Left ventricle myocardium inferior (tissue), 1 donor: ENCODE data around the gene SCARF2. TPM values are rescaled to one million over a fixed set of nuclear protein-coding genes. Genes with fewer than 3 reads are reported as not detected.

ENCODE experiments used
- DNase-seq: peaks from one replicate; pipeline ENCODE4 v3.0.0-alpha.2; 2020
- H3K27ac ChIP-seq: fragments of 200-600 bp; replicated peaks from 2 replicates; pipeline ENCODE4 v1.8.0; 2021
- H3K27me3 ChIP-seq: fragments of 200-600 bp; 2 replicates; pipeline ENCODE4 v1.8.0; 2021; ENCODE audit warnings: low read depth
- H3K36me3 ChIP-seq: fragments of 200-600 bp; 2 replicates; pipeline ENCODE4 v1.8.0; 2021
- H3K4me1 ChIP-seq: fragments of 200-600 bp; 2 replicates; pipeline ENCODE4 v1.8.0; 2021
- H3K4me3 ChIP-seq: fragments of 200-600 bp; 2 replicates; pipeline ENCODE4 v1.8.0; 2021; ENCODE audit warnings: mild to moderate bottlenecking, moderate library complexity
- H3K9me3 ChIP-seq: fragments of 200-600 bp; replicated peaks from 2 replicates; pipeline ENCODE4 v1.8.0; 2021
- intact Hi-C: fragments of 100-400 bp; cut with micrococcal nuclease; formaldehyde crosslinking; loops from one replicate; pipeline ENCODE4 v1.11.0; 2022
- total RNA-seq: library from RNA; stranded (reverse); fragmentation: NEBNext Ultra II Directional; extraction: Animal tissue kit (Norgen Biotek cat#: 25700); gene quantifications from one replicate; pipeline ENCODE4 v1.2.1, GENCODE V29; 2021
- TF ChIP-seq, protein P1 (sequence below): fragments of 200-600 bp; IDR thresholded peaks from 2 replicates; pipeline ENCODE4 v1.8.0; 2021; ENCODE audit warnings: antibody characterized with exemption, mild to moderate bottlenecking, borderline replicate concordance
- donor health status: DM: no; HTN: yes; CAD: no; lungs with severe emphysema.

The SCARF2 gene
- total RNA-seq, 1 donor from 2014 or later: 3.1 TPM

- TF ChIP-seq, protein P1, sequence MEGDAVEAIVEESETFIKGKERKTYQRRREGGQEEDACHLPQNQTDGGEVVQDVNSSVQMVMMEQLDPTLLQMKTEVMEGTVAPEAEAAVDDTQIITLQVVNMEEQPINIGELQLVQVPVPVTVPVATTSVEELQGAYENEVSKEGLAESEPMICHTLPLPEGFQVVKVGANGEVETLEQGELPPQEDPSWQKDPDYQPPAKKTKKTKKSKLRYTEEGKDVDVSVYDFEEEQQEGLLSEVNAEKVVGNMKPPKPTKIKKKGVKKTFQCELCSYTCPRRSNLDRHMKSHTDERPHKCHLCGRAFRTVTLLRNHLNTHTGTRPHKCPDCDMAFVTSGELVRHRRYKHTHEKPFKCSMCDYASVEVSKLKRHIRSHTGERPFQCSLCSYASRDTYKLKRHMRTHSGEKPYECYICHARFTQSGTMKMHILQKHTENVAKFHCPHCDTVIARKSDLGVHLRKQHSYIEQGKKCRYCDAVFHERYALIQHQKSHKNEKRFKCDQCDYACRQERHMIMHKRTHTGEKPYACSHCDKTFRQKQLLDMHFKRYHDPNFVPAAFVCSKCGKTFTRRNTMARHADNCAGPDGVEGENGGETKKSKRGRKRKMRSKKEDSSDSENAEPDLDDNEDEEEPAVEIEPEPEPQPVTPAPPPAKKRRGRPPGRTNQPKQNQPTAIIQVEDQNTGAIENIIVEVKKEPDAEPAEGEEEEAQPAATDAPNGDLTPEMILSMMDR: no peak
- peaks cover 19% of the 10 kb centered on the region for H3K27me3 ChIP-seq
- intact Hi-C loops: no loop called here
- no peak for DNase-seq
- H3K4me3 ChIP-seq: no peak overlapping the region
- H3K4me1 ChIP-seq: peaks cover 47% of the 10 kb centered on the region
- no peaks in the 10 kb centered on the region for H3K9me3 ChIP-seq
- peaks cover 14% of the 10 kb centered on the region for H3K36me3 ChIP-seq
- no peak overlapping the region for H3K27ac ChIP-seq
Observed at GRCh38 chr22:20428496-20429253, 8.9 kb downstream of the SCARF2 start.

- H3K4me3 ChIP-seq: no peak overlapping the region
- peaks cover 14% of the 10 kb centered on the region for H3K36me3 ChIP-seq
- intact Hi-C loops: no loop called here
- no peak for DNase-seq
- H3K27ac ChIP-seq: no peak overlapping the region
- no peaks in the 10 kb centered on the region for H3K9me3 ChIP-seq
- H3K4me1 ChIP-seq: peaks cover 54% of the 10 kb centered on the region
- TF ChIP-seq, protein P1: no peak
- peaks cover 19% of the 10 kb centered on the region for H3K27me3 ChIP-seq
Observed at GRCh38 chr22:20427945-20428417, 9.6 kb downstream of the SCARF2 start.

DNA sequence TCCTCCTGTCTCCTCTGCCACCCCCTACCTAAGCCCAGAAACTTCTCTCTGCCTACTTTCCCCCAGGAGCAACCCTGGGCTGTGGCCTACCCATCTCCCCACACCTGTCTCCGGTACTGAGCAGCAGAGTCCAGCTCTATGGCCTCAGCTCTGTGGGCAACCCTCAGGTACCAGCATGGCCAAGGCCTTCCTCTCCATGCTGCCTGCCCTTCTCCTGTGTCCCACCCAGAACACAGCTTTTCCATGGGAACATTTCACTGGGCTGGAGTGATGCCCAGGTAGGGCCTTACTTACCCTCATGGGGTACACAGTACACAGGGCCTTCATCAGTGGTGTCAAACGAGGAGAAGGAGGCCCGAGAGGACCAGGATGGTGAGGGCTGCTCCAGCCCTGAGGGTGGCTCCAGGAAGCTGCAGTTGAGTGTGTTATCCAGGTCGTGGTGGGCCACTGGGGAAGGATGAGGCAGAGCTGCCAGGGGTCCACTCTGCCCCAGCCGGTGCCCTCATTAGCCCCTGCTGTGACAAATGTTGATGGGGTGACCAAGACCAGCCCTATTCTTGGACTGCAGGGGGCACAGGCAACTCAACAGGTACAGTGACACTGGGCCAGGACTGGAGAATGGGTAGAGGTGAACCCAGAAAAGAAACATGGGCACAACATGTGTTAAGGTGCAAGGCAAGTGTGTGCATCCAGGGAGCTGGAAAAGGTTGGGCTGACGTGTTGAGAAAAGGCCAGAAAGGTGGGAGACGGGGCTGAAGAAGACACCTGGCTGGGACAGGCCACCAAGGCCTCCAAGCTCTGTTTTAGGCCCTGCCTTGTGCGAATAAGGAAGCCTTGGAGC, 10.3 kb downstream of the SCARF2 start:
- TF ChIP-seq, protein P1: no peak
- intact Hi-C loops: no loop called here
- peaks cover 59% of the 10 kb centered on the region for H3K4me1 ChIP-seq

DNA sequence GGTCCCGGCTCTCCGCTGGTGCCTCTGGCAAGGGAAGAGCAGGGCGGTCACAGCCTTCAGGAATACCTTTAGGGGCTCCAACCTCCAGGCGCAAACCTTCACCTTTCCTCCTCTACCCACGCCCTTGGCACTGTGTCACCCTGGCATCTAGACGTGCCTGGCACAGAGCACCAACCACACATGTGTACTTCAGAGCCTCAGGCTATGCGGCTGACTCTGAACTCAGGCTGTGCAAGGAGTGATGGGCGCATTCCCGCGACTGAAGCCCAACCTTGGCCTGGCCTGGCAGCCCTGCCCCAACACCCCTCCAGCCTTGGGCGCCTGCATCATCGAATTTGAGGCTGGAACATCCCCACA, 11.4 kb downstream of the SCARF2 start:
- TF ChIP-seq, protein P1: no peak
- Histone ChIP-seq H3K9me3 (no peaks in the 10 kb centered on the region), H3K36me3 (peaks cover 14% of the 10 kb centered on the region), H3K4me3 (peak overlapping the region; percentile 53), H3K27me3 (peaks cover 12% of the 10 kb centered on the region), H3K4me1 (peaks cover 55% of the 10 kb centered on the region), H3K27ac (no peak overlapping the region)
- intact Hi-C loops: no loop called here
- no peak for DNase-seq

More for the DNA sequence above, 10.3 kb downstream of the SCARF2 start:
- DNase-seq: no peak
- H3K27ac ChIP-seq: no peak overlapping the region
- no peak overlapping the region for H3K4me3 ChIP-seq
- peaks cover 14% of the 10 kb centered on the region for H3K36me3 ChIP-seq
- H3K9me3 ChIP-seq: no peaks in the 10 kb centered on the region
- peaks cover 19% of the 10 kb centered on the region for H3K27me3 ChIP-seq

DNA sequence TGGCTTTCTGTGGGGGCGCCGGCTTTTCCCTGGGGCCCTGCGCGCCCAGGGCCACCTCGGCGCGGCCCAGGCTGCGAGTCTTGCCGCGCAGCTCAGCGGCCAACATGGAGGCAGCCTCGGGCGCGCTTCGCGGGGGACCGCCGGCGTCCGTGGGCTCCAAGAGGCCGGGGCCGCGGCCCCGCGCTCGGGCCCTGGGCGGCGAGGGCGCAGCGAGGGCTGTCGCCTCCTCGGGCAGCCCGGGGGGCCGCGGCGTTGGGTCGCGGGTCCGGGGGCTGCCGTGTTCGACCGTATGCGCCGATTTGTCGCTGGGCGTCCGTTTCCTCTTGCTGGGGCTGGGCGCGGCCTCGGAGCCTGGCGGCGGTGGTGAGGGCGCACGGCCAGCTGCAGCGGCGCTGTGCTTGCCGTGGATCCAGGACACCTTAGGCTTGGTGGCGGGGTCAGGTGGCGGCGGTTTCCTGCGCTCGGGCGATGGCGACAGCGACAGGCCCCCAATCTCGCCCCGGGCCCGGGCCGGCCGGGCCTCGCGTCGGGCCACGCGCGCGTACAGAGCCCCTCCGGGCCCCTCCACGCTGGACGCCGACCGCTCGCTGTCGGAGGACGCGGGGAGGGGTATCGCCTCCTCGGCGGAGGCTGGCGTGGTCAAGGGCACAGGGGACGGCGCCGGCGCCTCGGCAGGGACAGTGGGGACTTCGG, 11.9 kb downstream of the SCARF2 start:
- Histone ChIP-seq H3K36me3 (peaks cover 14% of the 10 kb centered on the region), H3K27ac (no peak overlapping the region), H3K4me1 (peaks cover 50% of the 10 kb centered on the region), H3K27me3 (peaks cover 9% of the 10 kb centered on the region), H3K4me3 (peak overlapping the region; percentile 53), H3K9me3 (no peaks in the 10 kb centered on the region)
- intact Hi-C loops: no loop called here
- DNase-seq: no peak
- TF ChIP-seq, protein P1: no peak
